H1 (cell line): ENCODE results near the gene SEZ6L. TPM values are rescaled to one million over a fixed set of nuclear protein-coding genes. Genes with fewer than 3 reads are reported as not detected.

Experiments used
- CTCF ChIA-PET: fragments of 300-600 bp; sonication (Branson Sonifier 250); formaldehyde crosslinking; loops from one replicate; lab custom pipeline; 2021; ENCODE audit not compliant: partially characterized antibody; lab: Charles Lee
- POLR2A ChIA-PET: fragments of 300-600 bp; sonication (Branson Sonifier 250); formaldehyde crosslinking; loops from one replicate; lab custom pipeline; 2021; ENCODE audit warnings: inconsistent platforms; ENCODE audit not compliant: partially characterized antibody; lab: Charles Lee
- DNase-seq, 2 experiments: peaks; one replicate each; pipeline versions ENCODE4 v3.0.0 to v3.0.0-alpha.2; 2010 to 2022; ENCODE audit warnings: low spot score in 2 of 2, low read depth in 1 of 2, mixed read lengths in 1 of 2
- FAIRE-seq: peaks from 2 replicates; lab custom pipeline; 2011; peaks lifted over from hg19 to GRCh38; lab: Jason Lieb, UNC
- H2AFZ ChIP-seq: 2 replicates; pipeline ENCODE4 v1.8.1; 2012; ENCODE audit warnings: low read length, inconsistent platforms
- H2AK5ac ChIP-seq: 2 replicates; pipeline ENCODE4 v1.6.1; 2013; ENCODE audit warnings: low read depth, low read length
- H2BK120ac ChIP-seq: replicated peaks from 2 replicates; pipeline ENCODE3; 2013; ENCODE audit warnings: low read depth, low read length, inconsistent platforms
- H2BK12ac ChIP-seq: 2 replicates; pipeline ENCODE4 v1.6.1; 2013; ENCODE audit warnings: low read depth, low read length
- H2BK15ac ChIP-seq: 2 replicates; pipeline ENCODE4 v1.6.1; 2013; ENCODE audit warnings: low read length
- H2BK20ac ChIP-seq: 2 replicates; pipeline ENCODE4 v1.6.1; 2013; ENCODE audit warnings: low read length
- H2BK5ac ChIP-seq: 2 replicates; pipeline ENCODE4 v1.6.1; 2013; ENCODE audit warnings: low read depth, low read length
- H3K14ac ChIP-seq: 2 replicates; pipeline ENCODE4 v1.6.1; 2013; ENCODE audit warnings: inconsistent platforms; ENCODE audit not compliant: insufficient read length
- H3K18ac ChIP-seq: 2 replicates; pipeline ENCODE4 v1.6.1; 2013; ENCODE audit warnings: low read length; ENCODE audit errors: extremely low read depth
- H3K23ac ChIP-seq: 2 replicates; pipeline ENCODE4 v1.6.1; 2013; ENCODE audit warnings: inconsistent platforms; ENCODE audit not compliant: insufficient read length
- H3K23me2 ChIP-seq: 2 replicates; pipeline ENCODE4 v1.6.1; 2013; ENCODE audit warnings: low read depth, low read length
- H3K27ac ChIP-seq: 2 replicates; pipeline ENCODE4 v1.6.1; 2011; ENCODE audit warnings: low read depth, low read length, inconsistent platforms
- H3K27me3 ChIP-seq, 4 experiments: replicated peaks in 1 of 4; 1 replicate in 1 of 4; 2 replicates in 3 of 4; pipeline versions ENCODE4 v1.6.1 to v1.8.1; 2011 to 2013; ENCODE audit warnings: low read length in 3 of 4, mild to moderate bottlenecking in 3 of 4, inconsistent platforms in 2 of 4, mixed read lengths in 2 of 4, moderate library complexity in 1 of 4; ENCODE audit not compliant: control insufficient read depth in 3 of 4, insufficient read depth in 3 of 4; ENCODE audit errors: extremely low read depth in 1 of 4
- H3K36me3 ChIP-seq, 4 experiments: 2 replicates each; pipeline versions ENCODE4 v1.6.1 to v1.8.1; 2011 to 2013; ENCODE audit warnings: mild to moderate bottlenecking in 4 of 4, low read length in 3 of 4, moderate library complexity in 2 of 4, control low read depth in 1 of 4, inconsistent platforms in 1 of 4; ENCODE audit not compliant: insufficient read depth in 4 of 4, control insufficient read depth in 2 of 4
- H3K4ac ChIP-seq: replicated peaks from 2 replicates; pipeline ENCODE3; 2013; ENCODE audit warnings: low read length, low read depth, mixed read lengths, inconsistent platforms; ENCODE audit not compliant: insufficient read length
- H3K4me1 ChIP-seq, 4 experiments: replicated peaks in 1 of 4; 1 replicate in 1 of 4; 2 replicates in 3 of 4; pipeline versions ENCODE4 v1.6.1 to v1.8.1; 2011 to 2013; ENCODE audit warnings: low read length in 3 of 4, inconsistent platforms in 2 of 4, mixed read lengths in 1 of 4; ENCODE audit not compliant: insufficient read depth in 4 of 4, control insufficient read depth in 3 of 4
- H3K4me2 ChIP-seq, 2 experiments: 2 replicates each; pipeline versions ENCODE4 v1.6.1 to v1.8.1; 2011 to 2013; ENCODE audit warnings: low read depth in 2 of 2, low read length in 2 of 2, control low read depth in 1 of 2, inconsistent platforms in 1 of 2, mild to moderate bottlenecking in 1 of 2; ENCODE audit not compliant: insufficient read depth in 1 of 2
- H3K4me3 ChIP-seq, 4 experiments: fragments of 200-600, 300-600 bp in 1 of 4; sonication (generic), shearing (Covaris generic), sonication (Bioruptor Twin) in 1 of 4; 2 replicates each; pipeline versions ENCODE4 v1.5.1 to v1.8.1; 2011 to 2016; ENCODE audit warnings: low read length in 4 of 4, low read depth in 3 of 4, control low read depth in 2 of 4, inconsistent platforms in 2 of 4, mild to moderate bottlenecking in 2 of 4, mixed read lengths in 1 of 4, moderate library complexity in 1 of 4; ENCODE audit not compliant: insufficient read depth in 2 of 4; ENCODE audit errors: extremely low read depth in 1 of 4
- H3K56ac ChIP-seq: replicated peaks from 2 replicates; pipeline ENCODE3; 2013; ENCODE audit warnings: low read depth, mild to moderate bottlenecking, mixed read lengths, low read length, inconsistent platforms; ENCODE audit not compliant: insufficient read length
- H3K79me1 ChIP-seq: 2 replicates; pipeline ENCODE4 v1.6.1; 2013; ENCODE audit warnings: low read depth, low read length, control low read depth
- H3K79me2 ChIP-seq, 2 experiments: 2 replicates each; pipeline versions ENCODE4 v1.6.1 to v1.8.1; 2012 to 2013; ENCODE audit warnings: low read length in 2 of 2, mild to moderate bottlenecking in 2 of 2, inconsistent platforms in 1 of 2; ENCODE audit not compliant: insufficient read depth in 2 of 2, control insufficient read depth in 1 of 2
- H3K9ac ChIP-seq, 4 experiments: replicated peaks in 1 of 4; 1 replicate in 1 of 4; 2 replicates in 3 of 4; pipeline versions ENCODE4 v1.6.1 to v1.8.1; 2011 to 2013; ENCODE audit warnings: low read depth in 3 of 4, low read length in 3 of 4, control low read depth in 2 of 4, mild to moderate bottlenecking in 2 of 4, moderate library complexity in 2 of 4, inconsistent platforms in 1 of 4; ENCODE audit errors: extremely low read depth in 1 of 4
- H3K9me3 ChIP-seq, 2 experiments: 2 replicates each; pipeline versions ENCODE4 v1.6.1 to v1.8.1; 2012 to 2013; ENCODE audit warnings: mild to moderate bottlenecking in 2 of 2, moderate library complexity in 2 of 2, control low read depth in 1 of 2, inconsistent platforms in 1 of 2, low read depth in 1 of 2, low read length in 1 of 2, mixed read lengths in 1 of 2; ENCODE audit not compliant: insufficient read depth in 2 of 2
- H4K20me1 ChIP-seq, 2 experiments: replicated peaks in 1 of 2; 2 replicates each; pipeline versions ENCODE3 to v1.8.1; 2011 to 2013; ENCODE audit warnings: inconsistent platforms in 2 of 2, low read length in 2 of 2, mild to moderate bottlenecking in 1 of 2; ENCODE audit not compliant: insufficient read depth in 2 of 2, control insufficient read depth in 1 of 2
- H4K5ac ChIP-seq: 2 replicates; pipeline ENCODE4 v1.6.1; 2013; ENCODE audit warnings: low read length, low read depth, mixed read lengths, inconsistent platforms; ENCODE audit not compliant: insufficient read length
- H4K8ac ChIP-seq: 2 replicates; pipeline ENCODE4 v1.8.0; 2013; ENCODE audit warnings: mild to moderate bottlenecking, moderate library complexity, low read length, inconsistent platforms; ENCODE audit not compliant: insufficient read depth; ENCODE audit errors: extremely low read depth
- H4K91ac ChIP-seq: replicated peaks from 2 replicates; pipeline ENCODE3; 2013; ENCODE audit warnings: low read length, mixed read lengths, inconsistent platforms; ENCODE audit not compliant: insufficient read length
- ASH2L ChIP-seq: fragments of 200-600, 300-600 bp; sonication (generic); IDR thresholded peaks from one replicate; pipeline ENCODE4 v1.7.1; 2017; ENCODE audit warnings: low read length
- EZH2 ChIP-seq: fragments of 200-600 bp; sonication (generic); IDR thresholded peaks from 2 replicates; pipeline ENCODE4 v1.7.1; 2012; ENCODE audit warnings: low read depth, mild to moderate bottlenecking, moderate library complexity, low read length, inconsistent platforms; ENCODE audit not compliant: severe bottlenecking
- KDM4A ChIP-seq: IDR thresholded peaks from one replicate; pipeline ENCODE4 v1.7.1; 2012; ENCODE audit warnings: low read depth, mild to moderate bottlenecking, moderate library complexity, low read length, inconsistent platforms; ENCODE audit not compliant: severe bottlenecking
- WGBS, 2 experiments: shearing (Covaris generic) in 1 of 2; methylation state at CpG; one replicate each; pipeline versions ENCODE4 v1.1.6 to v1.1.7; 2013 to 2015; ENCODE audit warnings: low lambda C conversion rate in 2 of 2, mixed read lengths in 2 of 2, inconsistent platforms in 1 of 2, low coverage in 1 of 2, missing lambda C conversion rate in 1 of 2; ENCODE audit not compliant: insufficient replicate concordance in 2 of 2, insufficient coverage in 1 of 2, insufficient read length in 1 of 2; ENCODE audit errors: extremely low coverage in 1 of 2, missing lambda C conversion rate in 1 of 2; 5-methylcytosine and 5-hydroxymethylcytosine counted together
- polyA plus RNA-seq, 7 experiments: library from polyadenylated mRNA; depleted of rRNA in 3 of 7; stranded (reverse) in 5 of 7; unstranded in 2 of 7; fragments of >200 nt in 5 of 7; fragments of 200-250 nt in 2 of 7; gene quantifications; 1 replicate in 5 of 7; 2 replicates in 1 of 7; 4 replicates in 1 of 7; pipeline versions ENCODE4 v1.2.1 to v1.2.3, GENCODE V29; 2011 to 2013; ENCODE audit warnings: missing spikeins in 2 of 7, mixed read lengths in 2 of 7
- total RNA-seq: library from RNA; stranded (reverse); fragmentation: NEBNext Ultra II Directional; extraction: Animal tissue kit (Norgen Biotek cat#: 25700); gene quantifications from 2 replicates; pipeline ENCODE4 v1.2.1, GENCODE V29; 2021

Gene SEZ6L
- total and polyA plus RNA-seq, 2 of the 8 experiments (the other 6 are each of a cell fraction or from before 2014, with no cell fraction given), result 0.06 to 0.33 TPM

DNA sequence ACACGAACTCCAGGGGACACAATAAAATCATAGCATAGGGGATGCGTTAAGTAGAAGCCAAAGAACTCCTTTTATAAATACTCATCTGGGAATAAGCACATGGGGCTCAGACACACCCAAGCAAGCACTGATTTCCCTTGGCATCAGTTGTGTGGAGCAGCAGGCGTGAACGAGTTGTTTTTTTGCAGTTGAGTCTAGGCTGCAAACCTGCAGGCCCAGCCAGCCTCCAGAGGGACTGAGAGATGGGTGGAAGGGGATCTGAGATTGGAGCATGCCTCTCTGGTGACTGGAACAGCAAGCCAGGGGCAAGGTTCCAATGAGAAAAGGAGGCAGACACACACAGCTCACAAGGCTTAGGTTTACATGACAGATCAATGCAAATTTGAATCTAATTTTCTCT, 27.4 kb upstream of the SEZ6L start:
- 80% methylated on average over 4 of the region's 4 CpGs; no CpG with 5 or more reads in 1 of the 2 experiments for WGBS, 2 experiments
- no peak overlapping the region for H2BK5ac ChIP-seq
- peaks cover under 1% of the 10 kb centered on the region; the same call in 1 of the 2 replicates for H3K23me2 ChIP-seq
- H2BK20ac ChIP-seq, result no peak overlapping the region
- no peak overlapping the region for H2BK12ac ChIP-seq
- H4K91ac ChIP-seq, result no peak overlapping the region
- H3K27ac ChIP-seq, result no peak overlapping the region
- no peak overlapping the region for H3K4me3 ChIP-seq
- H2BK120ac ChIP-seq, result no peak overlapping the region
- no peaks in the 10 kb centered on the region for H3K79me1 ChIP-seq
- no peak overlapping the region for H3K9ac ChIP-seq
- H3K18ac ChIP-seq, result no peak overlapping the region
- no peak overlapping the region for H3K56ac ChIP-seq
- peaks cover 0 to 2% of the 10 kb centered on the region in 2 experiments for H4K20me1 ChIP-seq
- no peak overlapping the region for H3K4ac ChIP-seq
- H3K79me2 ChIP-seq, result no peaks in the 10 kb centered on the region
- no peaks in the 10 kb centered on the region for H3K4me1 ChIP-seq
- H2AK5ac ChIP-seq, result no peak overlapping the region
- no peaks in the 10 kb centered on the region for H3K27me3 ChIP-seq
- no peak overlapping the region for H2AFZ ChIP-seq
- H3K36me3 ChIP-seq, result no peaks in the 10 kb centered on the region
- H3K4me2 ChIP-seq, result no peak overlapping the region
- DNase-seq (no peak), FAIRE-seq (no peak)
- ChIA-PET CTCF (interaction anchor here (0.8 to 1.6 kb wide), 5 partner anchors 11 to 289 kb away, joined by 3 read pairs; no protein-coding TSS in a partner anchor), POLR2A (no interaction called here)
- no peak overlapping the region for H3K14ac ChIP-seq
- H4K8ac ChIP-seq, result no peak overlapping the region
- H2BK15ac ChIP-seq, result no peak overlapping the region
- H4K5ac ChIP-seq, result no peak overlapping the region
- TF ChIP-seq EZH2 (no peak), KDM4A (no peak), ASH2L (no peak)
- no peaks in the 10 kb centered on the region for H3K9me3 ChIP-seq
- H3K23ac ChIP-seq, result no peak overlapping the region
